ENCODE measurements around the gene PRKAG1.
A peak's percentile ranks its signal among the peaks of the same experiment; 100 is the strongest.

The PRKAG1 gene

GRCh38 chr12:48961331-48961730 is 57.2 kb downstream of the PRKAG1 start:
- DNase-seq = no peak

DNA sequence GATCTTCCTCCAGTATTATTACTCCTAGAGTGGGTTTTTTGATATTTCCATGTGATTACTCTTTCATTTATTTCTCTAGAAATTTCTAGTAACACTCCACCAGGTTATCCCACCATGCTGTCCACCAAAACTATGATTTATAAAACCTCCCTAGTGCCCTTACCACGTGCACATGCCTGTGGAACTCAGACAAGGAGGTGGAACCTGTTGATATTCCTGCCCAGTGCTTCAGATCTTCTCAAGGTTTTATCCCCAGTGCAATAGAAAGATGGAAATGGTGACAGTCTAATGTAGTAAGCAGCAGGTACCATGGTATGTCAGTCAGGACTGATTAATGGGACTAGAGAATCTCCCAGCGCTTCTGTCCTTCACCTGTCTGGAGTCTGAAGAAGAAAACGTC is 57.7 kb downstream of the PRKAG1 start:
- DNase-seq = no peak

GRCh38 chr12:48958049-48958388 is 60.6 kb downstream of the PRKAG1 start:
- DNase-seq = no peak

DNA sequence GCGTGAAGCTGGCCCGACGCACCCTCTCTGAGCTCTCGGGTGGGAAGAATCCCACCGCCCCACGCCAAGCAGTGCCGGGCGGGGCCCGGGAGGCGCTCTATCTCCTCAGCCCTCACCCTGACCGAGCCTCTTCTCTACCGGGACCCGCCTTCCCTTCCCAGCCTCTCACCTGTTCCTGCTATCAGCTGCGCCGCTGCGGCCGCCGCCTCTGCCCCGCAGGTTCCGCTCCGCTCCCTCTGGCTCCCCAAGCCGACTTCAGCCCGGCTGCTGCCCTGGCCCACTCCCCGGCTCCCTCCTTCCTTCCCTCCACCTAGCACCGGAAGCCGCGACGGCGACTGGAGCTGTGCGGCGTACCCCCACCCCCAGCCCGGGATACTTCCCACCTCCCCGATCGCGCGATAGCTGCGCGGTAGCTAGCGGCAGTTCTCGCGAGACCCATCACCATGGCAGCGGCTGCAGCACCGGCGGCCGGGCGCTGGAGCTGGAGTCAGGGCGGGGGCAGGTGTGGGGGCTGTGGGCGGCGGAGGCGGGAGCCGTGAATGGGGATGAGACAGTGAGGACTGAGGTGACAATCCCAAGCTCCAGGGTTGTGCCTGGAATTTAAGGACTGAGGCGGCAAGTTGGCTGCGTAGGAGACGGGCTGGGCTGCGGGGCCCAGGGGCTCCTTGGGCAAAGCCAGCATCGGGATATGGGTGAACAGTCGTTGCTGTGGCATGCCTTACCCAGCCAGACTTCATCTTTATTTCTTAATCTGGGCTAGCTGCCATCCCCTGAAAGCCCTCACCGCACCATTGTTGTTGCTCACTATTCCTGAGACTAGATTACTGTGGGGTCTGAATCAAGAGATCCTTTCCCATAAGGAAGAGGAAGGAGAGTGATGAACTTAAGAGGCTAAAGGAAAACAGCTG is 61.2 kb downstream of the PRKAG1 start, which contains the start of gene ARF3:
Gene ARF3 (minus strand): TSS at position 347 of the 908 bp plus-strand sequence. CDS start 16,392 bp downstream, outside the sequence.
- peak; percentile 95 for DNase-seq

DNA sequence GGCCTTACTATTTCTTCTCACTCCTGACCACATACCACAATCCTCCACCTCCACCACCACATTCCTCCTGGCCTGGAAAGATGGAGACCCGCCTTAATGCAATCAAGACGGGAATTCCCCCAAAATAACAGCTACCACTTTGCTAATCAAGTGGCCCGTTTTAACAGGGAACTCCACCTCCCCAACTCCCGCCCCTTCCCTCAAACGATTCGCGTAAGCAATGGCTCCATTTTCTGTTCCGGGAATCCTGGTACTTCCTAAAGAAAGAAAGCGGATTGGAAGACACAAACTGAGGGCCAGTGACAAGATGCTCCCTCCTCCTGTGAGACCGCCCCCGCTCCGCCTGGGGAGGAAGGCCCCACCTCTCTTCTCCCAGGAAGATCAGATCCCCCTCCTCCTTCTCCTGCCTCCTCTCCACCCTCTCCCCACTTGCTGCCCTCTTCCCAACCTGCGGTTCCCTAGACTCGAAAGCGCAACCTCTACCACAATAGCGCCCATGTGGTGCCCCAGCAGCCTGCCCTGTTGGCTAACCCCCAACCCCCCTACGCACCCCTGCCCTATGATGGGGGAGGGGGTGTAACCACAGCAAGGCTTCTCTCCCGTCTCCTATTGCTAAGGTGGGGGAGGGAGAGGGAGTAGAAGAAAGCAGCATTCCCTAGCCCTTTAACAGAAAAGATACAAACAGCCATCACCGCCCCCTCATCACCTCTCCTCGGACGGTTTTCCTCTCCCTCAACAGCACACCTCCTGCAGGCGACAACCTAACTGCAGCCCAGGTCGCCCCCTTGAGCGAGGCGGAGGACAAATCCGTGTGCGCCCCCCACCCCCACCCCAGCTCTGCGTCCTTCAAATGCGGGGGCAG is 62.1 kb downstream of the PRKAG1 start:
- DNase-seq = peak; percentile 96

DNA sequence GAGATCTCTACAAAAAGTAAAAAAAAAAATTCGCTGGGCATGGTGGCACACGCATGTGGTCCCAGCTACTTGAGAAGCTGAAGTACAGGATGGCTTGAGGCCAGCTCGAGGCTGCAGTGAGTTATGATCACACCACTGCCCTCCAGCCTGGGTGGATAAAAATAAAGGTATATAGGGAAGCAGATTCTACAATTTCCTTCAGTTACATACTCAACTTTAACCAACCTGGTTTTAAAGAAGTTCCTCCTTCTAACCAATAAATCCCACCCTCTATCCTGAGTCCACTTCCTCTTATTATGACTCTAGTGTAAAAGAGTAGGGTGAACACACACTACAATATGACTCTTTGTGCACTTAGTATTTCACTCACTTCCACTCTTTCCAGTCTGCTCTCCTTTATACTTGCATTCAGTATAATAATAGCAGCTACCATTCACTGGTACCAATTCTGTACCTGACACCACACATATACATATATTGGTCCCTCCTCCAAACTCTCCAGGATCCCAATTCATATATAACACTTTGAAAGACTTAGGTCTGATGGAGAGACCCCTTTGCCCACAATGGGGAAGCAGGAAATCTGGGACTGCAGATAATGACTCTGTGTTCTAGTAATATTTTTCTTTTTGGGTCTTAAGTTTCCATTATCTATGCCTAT is 63.6 kb downstream of the PRKAG1 start:
- no peak for DNase-seq

DNA sequence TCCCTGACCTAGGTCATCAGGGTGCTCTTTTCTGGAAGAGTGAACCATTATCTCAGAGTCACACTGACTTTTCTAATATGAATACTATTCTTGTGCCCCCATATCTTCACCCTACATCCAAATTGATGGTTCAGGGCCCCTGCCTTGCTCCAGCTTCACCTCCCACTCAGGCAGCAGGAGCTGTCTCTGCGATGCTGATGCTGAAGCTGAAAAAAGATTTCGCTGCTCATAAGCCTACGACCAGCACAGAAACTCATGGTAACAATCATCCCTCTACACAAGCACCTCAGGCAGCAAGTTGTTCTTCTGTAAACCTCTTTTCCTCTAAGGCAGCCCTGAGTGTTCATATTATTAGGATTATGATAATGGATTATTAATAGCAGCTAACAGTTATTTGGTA is 64.5 kb downstream of the PRKAG1 start:
- no peak for DNase-seq

- no peak for DNase-seq
These were observed 65.9 kb downstream of the PRKAG1 start for GRCh38 chr12:48952691-48953090.
